GM11168 (cell line): ENCODE results near the gene ADAM12.

ENCODE experiments used
- in situ Hi-C: fragments of 300-500 bp; cut with MboI; formaldehyde crosslinking; loops from one replicate; pipeline ENCODE4 v1.12.0; 2022; ENCODE audit warnings: low sequenced_read_pairs; ENCODE audit not compliant: unreplicated experiment

Gene ADAM12

GRCh38 chr10:126163506-126163905 lies 224.8 kb downstream of the ADAM12 start:
- in situ Hi-C loops, result no loop called here

GRCh38 chr10:126161691-126162090 lies 226.6 kb downstream of the ADAM12 start:
- in situ Hi-C loops, result no loop called here

- in situ Hi-C loops, result no loop called here
Observed at GRCh38 chr10:126160971-126161630, 227.2 kb downstream of the ADAM12 start.

GRCh38 chr10:126160571-126160970 lies 227.7 kb downstream of the ADAM12 start:
- in situ Hi-C loops, result no loop called here

DNA sequence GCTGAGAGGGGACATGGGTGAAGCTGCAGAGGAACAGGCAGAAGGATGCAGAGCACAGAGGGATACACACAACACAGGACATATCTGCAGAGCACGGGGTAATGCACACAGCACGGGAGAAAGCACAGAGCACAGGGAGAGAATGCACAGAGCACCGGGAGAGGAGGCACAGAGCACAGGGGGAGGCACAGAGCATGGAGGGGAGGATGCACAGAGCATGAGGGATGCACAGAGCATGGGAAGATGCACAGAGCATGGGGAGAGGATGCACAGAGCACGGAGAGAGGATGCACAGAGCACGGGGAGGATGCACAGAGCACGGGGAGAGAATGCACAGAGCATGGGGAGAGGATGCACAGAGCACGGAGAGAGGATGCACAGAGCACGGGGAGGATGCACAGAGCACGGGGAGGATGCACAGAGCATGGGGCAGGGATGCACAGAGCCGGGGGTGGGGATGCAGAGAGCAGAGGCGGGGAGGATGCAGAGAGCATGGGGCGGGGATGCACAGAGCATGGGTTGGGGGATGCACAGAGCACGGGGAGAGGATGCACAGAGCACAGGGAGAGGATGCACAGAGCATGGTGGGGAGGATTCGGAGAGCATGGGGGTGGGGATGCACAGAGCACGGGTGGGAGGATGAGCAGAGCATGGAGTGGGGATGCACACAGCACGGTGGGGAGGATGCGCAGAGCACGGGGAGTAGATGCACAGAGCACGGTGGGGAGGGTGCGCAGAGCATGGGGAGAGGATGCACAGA lies 230.0 kb downstream of the ADAM12 start:
- in situ Hi-C loops, result no loop called here

DNA sequence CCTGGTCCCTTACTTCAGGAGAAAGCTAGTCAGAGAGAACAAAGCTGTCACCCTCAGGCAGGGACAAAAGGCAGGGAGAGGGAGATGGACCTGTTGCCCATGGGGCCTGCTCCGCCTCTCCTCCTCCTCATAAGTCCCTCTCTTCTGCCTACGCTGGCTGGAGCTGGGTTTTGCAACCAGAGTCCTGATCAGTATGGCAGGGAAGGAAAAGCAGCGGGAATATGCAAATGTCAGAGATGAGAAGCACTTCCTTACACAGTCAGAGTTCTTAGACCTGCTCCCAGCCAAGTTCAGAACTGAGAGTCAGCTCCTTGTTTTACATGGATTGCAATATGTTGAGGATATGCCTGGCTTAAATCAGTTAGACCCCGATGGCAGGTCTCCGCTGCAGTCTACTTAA lies 231.1 kb downstream of the ADAM12 start:
- in situ Hi-C loops, result no loop called here

GRCh38 chr10:126156503-126156902 lies 231.8 kb downstream of the ADAM12 start:
- in situ Hi-C loops, result no loop called here

- in situ Hi-C loops, result no loop called here
Observed at GRCh38 chr10:126156012-126156411, 232.3 kb downstream of the ADAM12 start.

DNA sequence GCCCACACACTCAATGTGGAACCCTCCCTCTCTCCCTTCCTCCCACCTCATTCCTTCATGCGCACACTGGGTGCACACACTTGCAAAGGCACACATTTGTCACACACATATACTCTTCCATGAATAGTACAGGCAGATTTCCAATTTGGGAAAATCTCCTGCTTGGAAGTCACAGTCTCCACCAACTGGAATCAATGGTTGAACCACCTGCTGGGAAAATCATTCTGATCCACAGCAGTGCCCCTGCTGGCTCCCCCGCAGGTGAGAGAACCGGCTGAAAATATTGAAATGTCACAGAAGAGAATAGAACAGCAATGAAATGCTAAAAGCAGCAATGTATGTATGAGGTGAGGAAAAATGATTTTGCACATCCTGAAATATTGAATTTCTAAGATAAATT lies 232.7 kb downstream of the ADAM12 start:
- in situ Hi-C loops, result no loop called here

GRCh38 chr10:126153711-126154628 lies 234.3 kb downstream of the ADAM12 start:
- in situ Hi-C loops, result no loop called here

GRCh38 chr10:126147866-126148587 lies 240.2 kb downstream of the ADAM12 start:
- in situ Hi-C loops, result no loop called here

DNA sequence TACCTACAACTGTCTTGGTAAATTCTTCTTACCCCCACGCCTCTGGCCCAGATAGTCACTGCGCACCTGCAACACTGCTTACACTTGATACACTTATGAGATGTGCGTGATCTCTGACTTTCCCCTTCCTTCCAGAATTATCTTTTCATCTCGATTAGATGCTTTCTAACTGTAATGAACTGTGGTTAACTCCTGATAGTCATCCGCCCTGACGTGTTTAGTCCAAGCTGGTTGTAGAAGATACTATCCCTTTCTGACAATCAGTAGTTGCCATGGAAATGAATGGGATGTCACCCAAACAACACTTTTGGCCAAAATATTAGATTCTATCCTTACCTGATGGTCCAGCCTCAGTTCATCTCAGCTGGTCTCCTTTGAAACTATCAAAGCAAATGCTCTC lies 241.5 kb downstream of the ADAM12 start:
- in situ Hi-C loops, result no loop called here

- in situ Hi-C loops, result no loop called here
Observed at GRCh38 chr10:126143117-126143516, 245.2 kb downstream of the ADAM12 start.

DNA sequence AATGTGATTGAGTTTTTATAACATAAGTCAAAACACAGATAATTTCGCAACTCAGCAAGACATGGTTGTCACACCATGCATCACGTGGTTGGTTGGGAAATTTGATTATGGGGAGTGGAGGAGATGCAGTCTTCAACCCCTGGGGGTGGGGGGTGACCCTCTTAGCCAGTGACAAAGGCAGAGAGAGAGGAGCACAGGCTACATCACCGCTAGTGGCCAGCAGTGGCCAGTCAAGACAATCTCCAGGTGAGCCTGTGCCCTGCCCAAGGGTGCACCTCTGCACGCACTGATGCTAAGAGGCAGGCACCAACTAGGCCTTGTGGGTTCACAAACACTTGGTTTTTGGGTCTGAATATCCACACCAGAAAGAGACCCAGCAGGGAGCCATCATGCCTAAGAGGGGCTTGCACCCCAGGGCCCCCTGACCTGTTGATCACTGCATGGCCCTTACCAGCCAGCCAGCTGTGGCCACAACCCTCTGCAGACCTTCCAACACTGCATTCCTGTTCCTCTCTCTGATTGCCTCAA lies 247.5 kb downstream of the ADAM12 start:
- in situ Hi-C loops, result no loop called here

- in situ Hi-C loops, result no loop called here
Observed at GRCh38 chr10:126137562-126138221, 250.6 kb downstream of the ADAM12 start.

GRCh38 chr10:126135941-126136595 lies 252.2 kb downstream of the ADAM12 start:
- in situ Hi-C loops, result no loop called here

- in situ Hi-C loops, result no loop called here
Observed at GRCh38 chr10:126135177-126135576, 253.1 kb downstream of the ADAM12 start.

GRCh38 chr10:126133906-126134656 lies 254.2 kb downstream of the ADAM12 start:
- in situ Hi-C loops, result no loop called here
